IMR-90 (cell line): ENCODE results near the gene TBCK. TPM values are rescaled to one million over a fixed set of nuclear protein-coding genes. Genes with fewer than 3 reads are reported as not detected.

Experiments
- ATAC-seq: fragments of 200-7000 bp; cut with Tn5 transposase; 2 replicates; pipeline ENCODE4 v1.9.1; 2020; ENCODE audit warnings: low read depth, mild to moderate bottlenecking, moderate library complexity
- BruUV-seq: library from RNA; stranded (reverse); fragments of 400-500 nt; replicated peaks from 2 replicates; lab custom pipeline; 2021; lab: Mats Ljungman, UMichigan
- CTCF ChIA-PET: fragments of 300-600 bp; formaldehyde crosslinking; extraction: SDS; loops from one replicate; lab custom pipeline; 2021; ENCODE audit warnings: antibody characterized with exemption; lab: Yijun Ruan, JAX
- POLR2A ChIA-PET: fragments of 300-600 bp; sonication (Branson Sonifier 250); formaldehyde crosslinking; loops from one replicate; lab custom pipeline; 2022; ENCODE audit warnings: antibody characterized with exemption; ENCODE audit not compliant: unreplicated experiment; lab: Charles Lee
- DNase-seq: peaks from one replicate; pipeline ENCODE4 v3.0.0; 2013
- H2AFZ ChIP-seq: replicated peaks from 2 replicates; pipeline ENCODE3; 2013; ENCODE audit warnings: low read length, mild to moderate bottlenecking; ENCODE audit not compliant: poor library complexity
- H2AK5ac ChIP-seq: 2 replicates; pipeline ENCODE4 v1.6.1; 2013; ENCODE audit warnings: low read depth, low read length, inconsistent platforms
- H2AK9ac ChIP-seq: replicated peaks from 2 replicates; pipeline ENCODE3; 2013; ENCODE audit warnings: mild to moderate bottlenecking, low read depth, low read length, moderate library complexity; ENCODE audit not compliant: poor library complexity
- H2BK120ac ChIP-seq: 2 replicates; pipeline ENCODE4 v1.6.1; 2013; ENCODE audit warnings: low read depth, low read length, inconsistent platforms
- H2BK15ac ChIP-seq: 3 replicates; pipeline ENCODE4 v1.6.1; 2013; ENCODE audit warnings: low read depth, low read length, inconsistent platforms
- H2BK20ac ChIP-seq: 2 replicates; pipeline ENCODE4 v1.6.1; 2013; ENCODE audit warnings: low read depth, mild to moderate bottlenecking, inconsistent platforms, low read length, moderate library complexity
- H2BK5ac ChIP-seq: 2 replicates; pipeline ENCODE4 v1.6.1; 2013; ENCODE audit warnings: mild to moderate bottlenecking, low read depth, low read length, inconsistent platforms; ENCODE audit not compliant: poor library complexity, severe bottlenecking
- H3K14ac ChIP-seq: replicated peaks from 2 replicates; pipeline ENCODE4 v1.6.1; 2013; ENCODE audit warnings: low read depth, low read length, inconsistent platforms
- H3K18ac ChIP-seq: 2 replicates; pipeline ENCODE4 v1.6.1; 2013; ENCODE audit warnings: low read depth, low read length, control low read depth
- H3K23ac ChIP-seq: 2 replicates; pipeline ENCODE4 v1.6.1; 2013; ENCODE audit warnings: low read depth, low read length, inconsistent platforms
- H3K27ac ChIP-seq: 2 replicates; pipeline ENCODE4 v1.5.1; 2013; ENCODE audit warnings: mild to moderate bottlenecking, control low read depth, low read length; ENCODE audit not compliant: insufficient read depth
- H3K27me3 ChIP-seq: 2 replicates; pipeline ENCODE4 v1.6.1; 2013; ENCODE audit warnings: low read length; ENCODE audit not compliant: control insufficient read depth, insufficient read depth
- H3K36me3 ChIP-seq: 2 replicates; pipeline ENCODE4 v1.6.1; 2013; ENCODE audit warnings: low read length, mixed read lengths; ENCODE audit not compliant: control insufficient read depth, insufficient read depth
- H3K4ac ChIP-seq: 2 replicates; pipeline ENCODE4 v1.6.1; 2013; ENCODE audit warnings: low read depth, low read length, inconsistent platforms
- H3K4me1 ChIP-seq: 2 replicates; pipeline ENCODE4 v1.6.1; 2013; ENCODE audit warnings: low read length, mixed read lengths; ENCODE audit not compliant: control insufficient read depth, insufficient read depth
- H3K4me2 ChIP-seq: 2 replicates; pipeline ENCODE4 v1.6.1; 2013; ENCODE audit warnings: low read depth, mild to moderate bottlenecking, control low read depth, low read length, moderate library complexity
- H3K4me3 ChIP-seq: 2 replicates; pipeline ENCODE4 v1.5.1; 2013; ENCODE audit warnings: low read depth, mild to moderate bottlenecking, control low read depth, low read length, moderate library complexity; ENCODE audit not compliant: insufficient read depth
- H3K56ac ChIP-seq: 2 replicates; pipeline ENCODE4 v1.6.1; 2013; ENCODE audit warnings: low read length, inconsistent platforms; ENCODE audit not compliant: insufficient read depth; ENCODE audit errors: extremely low read depth
- H3K79me1 ChIP-seq, 2 experiments: 2 replicates each; pipeline ENCODE4 v1.6.1; 2013; ENCODE audit warnings: low read length in 2 of 2, inconsistent platforms in 1 of 2, low read depth in 1 of 2
- H3K9ac ChIP-seq: 2 replicates; pipeline ENCODE4 v1.6.1; 2013; ENCODE audit warnings: low read depth, low read length, control low read depth
- H3K9me1 ChIP-seq: 2 replicates; pipeline ENCODE4 v1.6.1; 2013; ENCODE audit warnings: low read length, inconsistent platforms; ENCODE audit not compliant: insufficient read depth
- H3K9me3 ChIP-seq: 2 replicates; pipeline ENCODE4 v1.6.1; 2013; ENCODE audit warnings: low read length; ENCODE audit not compliant: control insufficient read depth, insufficient read depth
- H4K20me1 ChIP-seq: 2 replicates; pipeline ENCODE4 v1.6.1; 2013; ENCODE audit warnings: low read length, inconsistent platforms; ENCODE audit not compliant: insufficient read depth
- H4K5ac ChIP-seq: 2 replicates; pipeline ENCODE4 v1.6.1; 2013; ENCODE audit warnings: mild to moderate bottlenecking, low read depth, low read length, control low read depth
- H4K8ac ChIP-seq, 2 experiments: 2 replicates each; pipeline ENCODE4 v1.6.1; 2013; ENCODE audit warnings: low read depth in 2 of 2, low read length in 2 of 2, control low read depth in 1 of 2, inconsistent platforms in 1 of 2
- H4K91ac ChIP-seq: 2 replicates; pipeline ENCODE4 v1.6.1; 2013; ENCODE audit warnings: low read depth, low read length, inconsistent platforms; ENCODE audit not compliant: insufficient read depth
- BHLHE40 ChIP-seq: fragments of 150-350 bp; IDR thresholded peaks from 2 replicates; pipeline ENCODE4 v1.6.1; 2016; ENCODE audit warnings: mild to moderate bottlenecking, low read depth, low read length
- CEBPB ChIP-seq: IDR thresholded peaks from 2 replicates; pipeline ENCODE4 v1.6.1; 2012; ENCODE audit warnings: low read depth, low read length, improper control_type of control experiment
- CHD1 ChIP-seq: IDR thresholded peaks from 2 replicates; pipeline ENCODE4 v1.6.1; 2012; ENCODE audit warnings: low read depth, low read length, improper control_type of control experiment
- CTCF ChIP-seq: conservative IDR thresholded peaks from 2 replicates; pipeline ENCODE4 v1.5.1; 2012; ENCODE audit warnings: mild to moderate bottlenecking, low read depth, low read length, improper control_type of control experiment
- FOS ChIP-seq: fragments of 150-350 bp; IDR thresholded peaks from 2 replicates; pipeline ENCODE4 v1.6.1; 2016; ENCODE audit warnings: low read depth, low read length
- MAFK ChIP-seq: IDR thresholded peaks from 2 replicates; pipeline ENCODE4 v1.6.1; 2012; ENCODE audit warnings: low read depth, low read length, improper control_type of control experiment
- MAZ ChIP-seq: IDR thresholded peaks from 2 replicates; pipeline ENCODE4 v1.6.1; 2012; ENCODE audit warnings: low read depth, mild to moderate bottlenecking, low read length, improper control_type of control experiment, moderate library complexity, borderline replicate concordance
- MXI1 ChIP-seq: IDR thresholded peaks from 2 replicates; pipeline ENCODE4 v1.6.1; 2012; ENCODE audit warnings: low read depth, mild to moderate bottlenecking, low read length, moderate library complexity, borderline replicate concordance
- NFE2L2 ChIP-seq: fragments of 150-350 bp; IDR thresholded peaks from 2 replicates; pipeline ENCODE4 v1.6.1; 2016; ENCODE audit warnings: low read depth, mild to moderate bottlenecking, low read length
- POLR2A ChIP-seq: IDR thresholded peaks from 2 replicates; pipeline ENCODE4 v1.6.1; 2012; ENCODE audit warnings: mild to moderate bottlenecking, low read depth, low read length
- RAD21 ChIP-seq: IDR thresholded peaks from 2 replicates; pipeline ENCODE4 v1.6.1; 2012; ENCODE audit warnings: low read length, improper control_type of control experiment
- RCOR1 ChIP-seq: IDR thresholded peaks from 2 replicates; pipeline ENCODE4 v1.6.1; 2012; ENCODE audit warnings: mild to moderate bottlenecking, low read length, improper control_type of control experiment; ENCODE audit not compliant: insufficient replicate concordance
- RFX5 ChIP-seq: IDR thresholded peaks from 2 replicates; pipeline ENCODE4 v1.8.0; 2012; ENCODE audit warnings: low read depth, mild to moderate bottlenecking, low read length, moderate library complexity
- SMC3 ChIP-seq: fragments of 150-350 bp; IDR thresholded peaks from 2 replicates; pipeline ENCODE4 v1.6.1; 2016; ENCODE audit warnings: low read depth, mild to moderate bottlenecking, antibody characterized with exemption, low read length, moderate library complexity
- WGBS, 2 experiments: methylation state at CpG; one replicate each; pipeline versions ENCODE4 v1.1.5 to v1.1.7; 2013; ENCODE audit warnings: missing lambda C conversion rate in 2 of 2; ENCODE audit not compliant: insufficient read length in 1 of 2; ENCODE audit errors: extremely low coverage in 2 of 2; 5-methylcytosine and 5-hydroxymethylcytosine counted together
- dilution Hi-C: fragments of 300-500 bp; cut with HindIII; formaldehyde crosslinking; loops from one replicate; pipeline ENCODE4 v1.14.3; 2018; ENCODE audit warnings: low sequenced_read_pairs; ENCODE audit not compliant: unreplicated experiment
- in situ Hi-C: fragments of 300-500 bp; cut with MboI; formaldehyde crosslinking; loops from 3 replicates; pipeline ENCODE4 v1.14.3; 2019; ENCODE audit warnings: low sequenced_read_pairs, inconsistent platforms, mixed read lengths
- intact Hi-C: fragments of 100-400 bp; cut with micrococcal nuclease; formaldehyde crosslinking; loops from 2 replicates; pipeline ENCODE4 v1.10.0; 2022
- polyA plus RNA-seq, 3 experiments: library from polyadenylated mRNA; depleted of rRNA; stranded (reverse); fragments of >200 nt; gene quantifications; 2 replicates each; pipeline ENCODE4 v1.2.3, GENCODE V29; 2012; ENCODE audit warnings: low replicate concordance in 1 of 3
- total RNA-seq: library from RNA; depleted of rRNA; stranded (reverse); fragments of >200 nt; gene quantifications from 2 replicates; pipeline ENCODE4 v1.2.3, GENCODE V29; 2012
- TF ChIP-seq, protein P1 (sequence below): fragments of 150-350 bp; IDR thresholded peaks from 2 replicates; pipeline ENCODE4 v1.6.1; 2017; ENCODE audit warnings: mild to moderate bottlenecking, antibody characterized with exemption, low read length, low read depth
- TF ChIP-seq, protein P2 (sequence below): fragments of 150-350 bp; IDR thresholded peaks from 2 replicates; pipeline ENCODE4 v1.6.1; 2016; ENCODE audit warnings: low read depth, mild to moderate bottlenecking, low read length, moderate library complexity, borderline replicate concordance

Gene TBCK
- total and polyA plus RNA-seq, 2 of the 4 experiments (the other 2 are of a cell fraction): 10.7 to 29.9 TPM

GRCh38 chr4:106080376-106080775 is 235.6 kb downstream of the TBCK start:
- H3K4ac ChIP-seq: no peak overlapping the region
- no peak for TF ChIP-seq BHLHE40
- no peak for TF ChIP-seq FOS
- TF ChIP-seq RAD21: no peak
- TF ChIP-seq, protein P1, sequence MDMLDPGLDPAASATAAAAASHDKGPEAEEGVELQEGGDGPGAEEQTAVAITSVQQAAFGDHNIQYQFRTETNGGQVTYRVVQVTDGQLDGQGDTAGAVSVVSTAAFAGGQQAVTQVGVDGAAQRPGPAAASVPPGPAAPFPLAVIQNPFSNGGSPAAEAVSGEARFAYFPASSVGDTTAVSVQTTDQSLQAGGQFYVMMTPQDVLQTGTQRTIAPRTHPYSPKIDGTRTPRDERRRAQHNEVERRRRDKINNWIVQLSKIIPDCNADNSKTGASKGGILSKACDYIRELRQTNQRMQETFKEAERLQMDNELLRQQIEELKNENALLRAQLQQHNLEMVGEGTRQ: no peak
- TF ChIP-seq CEBPB: no peak
- TF ChIP-seq MXI1: no peak
- no peak for TF ChIP-seq CHD1
- TF ChIP-seq CTCF: no peak
- TF ChIP-seq MAFK: no peak
- TF ChIP-seq POLR2A: no peak
- no peak for TF ChIP-seq NFE2L2
- TF ChIP-seq SMC3: no peak
- TF ChIP-seq RFX5: no peak
- TF ChIP-seq RCOR1: no peak
- TF ChIP-seq, protein P2, sequence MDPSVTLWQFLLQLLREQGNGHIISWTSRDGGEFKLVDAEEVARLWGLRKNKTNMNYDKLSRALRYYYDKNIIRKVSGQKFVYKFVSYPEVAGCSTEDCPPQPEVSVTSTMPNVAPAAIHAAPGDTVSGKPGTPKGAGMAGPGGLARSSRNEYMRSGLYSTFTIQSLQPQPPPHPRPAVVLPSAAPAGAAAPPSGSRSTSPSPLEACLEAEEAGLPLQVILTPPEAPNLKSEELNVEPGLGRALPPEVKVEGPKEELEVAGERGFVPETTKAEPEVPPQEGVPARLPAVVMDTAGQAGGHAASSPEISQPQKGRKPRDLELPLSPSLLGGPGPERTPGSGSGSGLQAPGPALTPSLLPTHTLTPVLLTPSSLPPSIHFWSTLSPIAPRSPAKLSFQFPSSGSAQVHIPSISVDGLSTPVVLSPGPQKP: no peak
- TF ChIP-seq MAZ: no peak
- H3K14ac ChIP-seq: no peak overlapping the region
- ChIA-PET POLR2A (no interaction called here), CTCF (no interaction called here)
- no peaks in the 10 kb centered on the region for H4K20me1 ChIP-seq
- H2BK20ac ChIP-seq: no peak overlapping the region
- H3K4me2 ChIP-seq: no peak overlapping the region
- no peaks in the 10 kb centered on the region for H3K79me1 ChIP-seq
- H2AFZ ChIP-seq: no peak overlapping the region
- H3K56ac ChIP-seq: no peak overlapping the region
- dilution Hi-C loops (no loop called here), intact Hi-C loops (no loop called here), in situ Hi-C loops (no loop called here)
- ATAC-seq (no peak), DNase-seq (peak; percentile 7)
- H3K4me3 ChIP-seq: no peak overlapping the region
- no peak overlapping the region for H2BK5ac ChIP-seq
- no peak overlapping the region for H3K9ac ChIP-seq
- H2BK120ac ChIP-seq: no peak overlapping the region
- H2BK15ac ChIP-seq: no peak overlapping the region
- WGBS, 2 experiments: no CpG with 5 or more reads among the region's 1 CpG
- no peak overlapping the region for H3K18ac ChIP-seq
- no peaks in the 10 kb centered on the region for H3K9me1 ChIP-seq
- no peak overlapping the region for H4K8ac ChIP-seq
- no peaks in the 10 kb centered on the region for H3K9me3 ChIP-seq
- no peak overlapping the region for H4K5ac ChIP-seq
- no peak overlapping the region for H4K91ac ChIP-seq
- H3K36me3 ChIP-seq: 0 out of 2 replicates have a peak, but pooled peaks cover 2% of the 10 kb centered on the region
- H2AK9ac ChIP-seq: no peak overlapping the region
- no peaks in the 10 kb centered on the region for H3K4me1 ChIP-seq
- H2AK5ac ChIP-seq: no peak overlapping the region
- no TSS peak for BruUV-seq
- no peaks in the 10 kb centered on the region for H3K27me3 ChIP-seq
- H3K27ac ChIP-seq: no peak overlapping the region
- H3K23ac ChIP-seq: no peak overlapping the region
